Suprapubic skin (tissue), 4 donors: ENCODE results near the gene SLC38A10. TPM values are rescaled to one million over a fixed set of nuclear protein-coding genes. Genes with fewer than 3 reads are reported as not detected.

Experiments
- DNase-seq, 2 donors: peaks; one replicate each; pipeline ENCODE4 v3.0.0-alpha.2; 2019; ENCODE audit warnings: low spot score in 2 of 2
- H3K27ac ChIP-seq: fragments of 200-600 bp; sonication (generic); one replicate; pipeline ENCODE4 v1.5.1; 2019
- H3K27me3 ChIP-seq: fragments of 200-600 bp; sonication (generic); one replicate; pipeline ENCODE4 v1.5.1; 2019
- H3K36me3 ChIP-seq: fragments of 200-600 bp; sonication (generic); one replicate; pipeline ENCODE4 v1.5.1; 2019
- H3K4me1 ChIP-seq: fragments of 200-600 bp; sonication (generic); one replicate; pipeline ENCODE4 v1.5.1; 2019
- H3K4me3 ChIP-seq: fragments of 200-600 bp; sonication (generic); one replicate; pipeline ENCODE4 v1.5.1; 2019; ENCODE audit warnings: mild to moderate bottlenecking
- H3K9me3 ChIP-seq: fragments of 200-600 bp; sonication (generic); one replicate; pipeline ENCODE4 v1.5.1; 2019
- EP300 ChIP-seq: sonication (generic); formaldehyde crosslinking; IDR thresholded peaks from one replicate; pipeline ENCODE4 v1.6.1; 2017; ENCODE audit warnings: antibody characterized with exemption
- POLR2A ChIP-seq, 2 donors: fragments of 450-650 bp; IDR thresholded peaks; one replicate each; pipeline ENCODE4 v1.6.1; 2017; ENCODE audit warnings: antibody characterized with exemption in 2 of 2, mild to moderate bottlenecking in 2 of 2, moderate library complexity in 2 of 2
- POLR2AphosphoS5 ChIP-seq, 3 donors: sonication (generic); formaldehyde crosslinking; IDR thresholded peaks; one replicate each; pipeline ENCODE4 v1.6.1; 2017; ENCODE audit warnings: antibody characterized with exemption in 3 of 3
- WGBS: methylation state at CpG from one replicate; pipeline ENCODE4 v1.1.5; 2018; 5-methylcytosine and 5-hydroxymethylcytosine counted together
- total RNA-seq, 4 donors: library from RNA; depleted of rRNA; stranded (reverse); fragments of >200 nt; gene quantifications; one replicate each; pipeline ENCODE4 v1.1.0, GENCODE V29; 2016
- TF ChIP-seq, protein P1 (sequence below), 2 donors: fragments of 200-600 bp in 1 of 2; fragments of 450-650 bp in 1 of 2; sonication (generic) in 1 of 2; IDR thresholded peaks; one replicate each; pipeline ENCODE4 v1.5.1; 2016 to 2019; ENCODE audit warnings: antibody characterized with exemption in 2 of 2, mild to moderate bottlenecking in 1 of 2, moderate library complexity in 1 of 2

Gene SLC38A10
- total RNA-seq, 4 donors from 2014 or later = 48.5 to 84.9 (median 69.4) TPM

DNA sequence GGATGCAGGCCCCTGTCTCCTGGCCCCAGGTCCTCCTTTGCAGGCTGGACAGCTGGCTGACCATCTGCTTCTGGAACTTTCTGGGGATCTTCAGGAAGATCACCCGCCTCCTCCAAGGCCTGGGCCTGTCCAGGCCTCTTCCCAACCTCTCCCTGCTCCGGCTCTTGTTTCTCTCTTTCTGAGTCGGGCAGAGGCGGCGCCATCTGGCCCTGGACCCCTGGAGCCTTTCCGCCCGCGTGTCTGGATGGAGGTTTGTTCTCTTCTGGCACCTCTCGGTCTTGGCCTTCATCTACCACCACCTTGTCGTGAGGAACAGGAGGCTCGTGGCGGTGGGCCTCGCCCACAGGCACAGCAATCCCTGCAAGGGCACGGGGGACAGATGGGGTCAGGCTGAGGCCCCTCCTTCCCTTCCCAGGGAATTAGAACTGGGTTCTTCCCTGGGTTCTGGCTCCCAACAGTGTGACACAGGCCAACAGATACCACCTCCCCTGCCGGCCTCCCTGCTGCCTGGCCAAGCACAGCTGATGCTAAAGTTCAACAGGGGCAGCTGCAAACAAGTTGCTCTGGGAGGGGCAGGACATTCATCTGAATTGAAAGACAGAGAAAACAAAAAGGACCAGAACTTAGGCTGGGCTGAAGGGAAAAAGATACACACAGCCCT is 42.7 kb downstream of the SLC38A10 start:
- DNase-seq = no peak
- 77% methylated on average over 10 of the region's 15 CpGs for WGBS
- Histone ChIP-seq H3K9me3 (no peaks in the 10 kb centered on the region), H3K36me3 (peaks cover 27% of the 10 kb centered on the region), H3K27me3 (no peaks in the 10 kb centered on the region), H3K4me1 (peaks cover 33% of the 10 kb centered on the region), H3K27ac (no peak overlapping the region), H3K4me3 (no peak overlapping the region)
- TF ChIP-seq POLR2A (IDR thresholded peaks at IDR 0.05) = no peak
- TF ChIP-seq, protein P1, sequence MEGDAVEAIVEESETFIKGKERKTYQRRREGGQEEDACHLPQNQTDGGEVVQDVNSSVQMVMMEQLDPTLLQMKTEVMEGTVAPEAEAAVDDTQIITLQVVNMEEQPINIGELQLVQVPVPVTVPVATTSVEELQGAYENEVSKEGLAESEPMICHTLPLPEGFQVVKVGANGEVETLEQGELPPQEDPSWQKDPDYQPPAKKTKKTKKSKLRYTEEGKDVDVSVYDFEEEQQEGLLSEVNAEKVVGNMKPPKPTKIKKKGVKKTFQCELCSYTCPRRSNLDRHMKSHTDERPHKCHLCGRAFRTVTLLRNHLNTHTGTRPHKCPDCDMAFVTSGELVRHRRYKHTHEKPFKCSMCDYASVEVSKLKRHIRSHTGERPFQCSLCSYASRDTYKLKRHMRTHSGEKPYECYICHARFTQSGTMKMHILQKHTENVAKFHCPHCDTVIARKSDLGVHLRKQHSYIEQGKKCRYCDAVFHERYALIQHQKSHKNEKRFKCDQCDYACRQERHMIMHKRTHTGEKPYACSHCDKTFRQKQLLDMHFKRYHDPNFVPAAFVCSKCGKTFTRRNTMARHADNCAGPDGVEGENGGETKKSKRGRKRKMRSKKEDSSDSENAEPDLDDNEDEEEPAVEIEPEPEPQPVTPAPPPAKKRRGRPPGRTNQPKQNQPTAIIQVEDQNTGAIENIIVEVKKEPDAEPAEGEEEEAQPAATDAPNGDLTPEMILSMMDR (IDR thresholded peaks at IDR 0.05) = no peak
- TF ChIP-seq POLR2AphosphoS5 (IDR thresholded peaks at IDR 0.05) = no peak
- TF ChIP-seq EP300 = no peak

DNA sequence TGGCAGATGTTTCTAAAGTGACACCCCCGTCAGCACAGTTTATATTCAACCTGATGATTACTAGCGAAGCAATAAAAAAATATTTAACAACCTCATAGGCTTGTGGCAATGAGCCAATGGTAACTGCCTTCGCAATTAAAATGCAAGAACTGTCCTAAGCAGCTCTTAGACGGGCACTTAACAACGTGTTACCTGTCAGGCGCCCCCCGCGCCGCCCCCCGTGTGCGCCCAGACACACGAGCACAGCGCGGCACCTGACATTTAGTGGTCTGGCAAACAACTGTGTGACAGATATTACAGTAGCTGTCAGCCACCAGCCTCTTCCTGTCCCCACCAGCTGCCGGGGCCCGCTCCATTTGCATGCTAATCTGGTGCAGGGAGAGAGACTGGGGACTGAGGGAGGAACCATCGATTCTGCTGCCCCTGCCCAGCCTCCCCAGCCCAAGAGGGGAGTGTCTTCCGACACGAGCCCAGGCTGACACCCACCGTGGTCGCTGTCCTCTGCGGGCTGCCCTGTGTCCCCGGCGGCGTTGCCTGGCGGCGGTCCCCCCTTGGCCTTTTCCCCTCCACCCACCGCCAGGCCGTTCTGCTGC is 43.3 kb downstream of the SLC38A10 start:
- Histone ChIP-seq H3K9me3 (no peaks in the 10 kb centered on the region), H3K27ac (no peak overlapping the region), H3K27me3 (no peaks in the 10 kb centered on the region), H3K4me1 (peaks cover 33% of the 10 kb centered on the region), H3K4me3 (no peak overlapping the region), H3K36me3 (peaks cover 29% of the 10 kb centered on the region)
- TF ChIP-seq, protein P1 (IDR thresholded peaks at IDR 0.05) = no peak
- no peak for DNase-seq
- 74% methylated on average over 28 of the region's 29 CpGs for WGBS

DNA sequence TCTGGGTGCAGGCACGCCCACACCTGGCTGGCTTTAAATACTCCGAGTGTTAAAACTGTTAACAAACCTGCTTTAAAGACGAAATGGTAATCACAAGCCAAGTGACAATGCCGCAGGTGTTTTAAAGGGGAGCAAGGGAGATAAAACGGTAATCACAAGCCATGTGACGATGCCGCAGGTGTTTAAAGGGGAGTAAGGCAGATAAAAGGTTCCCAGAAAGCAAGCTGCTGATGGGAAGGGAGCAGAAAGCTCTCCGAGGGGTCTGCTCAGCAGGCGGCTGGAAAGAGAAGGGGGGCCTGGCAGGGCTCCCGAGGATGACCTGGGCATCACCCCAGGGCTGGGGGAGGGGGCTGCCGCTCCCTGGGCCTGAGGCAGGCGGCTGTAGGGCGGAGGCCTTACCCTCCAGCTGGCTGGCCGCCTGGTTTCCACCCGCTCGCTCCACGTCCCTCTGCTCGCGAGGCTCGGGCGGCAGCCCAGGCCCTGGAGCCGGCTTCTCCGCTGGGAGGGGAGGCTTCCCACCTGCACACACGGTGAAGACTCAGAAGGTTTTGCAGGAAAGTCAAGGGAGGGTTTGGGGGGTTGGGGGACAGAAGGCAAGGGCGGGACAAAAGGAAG is 43.9 kb downstream of the SLC38A10 start:
- H3K4me3 ChIP-seq = no peak overlapping the region
- no peak for DNase-seq
- TF ChIP-seq EP300 (no peak), POLR2AphosphoS5 (IDR thresholded peaks at IDR 0.05) (no peak), POLR2A (IDR thresholded peaks at IDR 0.05) (no peak)
- TF ChIP-seq, protein P1 (IDR thresholded peaks at IDR 0.05) = no peak
- no peaks in the 10 kb centered on the region for H3K27me3 ChIP-seq
- H3K4me1 ChIP-seq = peaks cover 32% of the 10 kb centered on the region
- H3K36me3 ChIP-seq = peaks cover 33% of the 10 kb centered on the region
- 59% methylated on average over 25 of the region's 25 CpGs for WGBS
- H3K27ac ChIP-seq = no peak overlapping the region
- H3K9me3 ChIP-seq = no peaks in the 10 kb centered on the region

DNA sequence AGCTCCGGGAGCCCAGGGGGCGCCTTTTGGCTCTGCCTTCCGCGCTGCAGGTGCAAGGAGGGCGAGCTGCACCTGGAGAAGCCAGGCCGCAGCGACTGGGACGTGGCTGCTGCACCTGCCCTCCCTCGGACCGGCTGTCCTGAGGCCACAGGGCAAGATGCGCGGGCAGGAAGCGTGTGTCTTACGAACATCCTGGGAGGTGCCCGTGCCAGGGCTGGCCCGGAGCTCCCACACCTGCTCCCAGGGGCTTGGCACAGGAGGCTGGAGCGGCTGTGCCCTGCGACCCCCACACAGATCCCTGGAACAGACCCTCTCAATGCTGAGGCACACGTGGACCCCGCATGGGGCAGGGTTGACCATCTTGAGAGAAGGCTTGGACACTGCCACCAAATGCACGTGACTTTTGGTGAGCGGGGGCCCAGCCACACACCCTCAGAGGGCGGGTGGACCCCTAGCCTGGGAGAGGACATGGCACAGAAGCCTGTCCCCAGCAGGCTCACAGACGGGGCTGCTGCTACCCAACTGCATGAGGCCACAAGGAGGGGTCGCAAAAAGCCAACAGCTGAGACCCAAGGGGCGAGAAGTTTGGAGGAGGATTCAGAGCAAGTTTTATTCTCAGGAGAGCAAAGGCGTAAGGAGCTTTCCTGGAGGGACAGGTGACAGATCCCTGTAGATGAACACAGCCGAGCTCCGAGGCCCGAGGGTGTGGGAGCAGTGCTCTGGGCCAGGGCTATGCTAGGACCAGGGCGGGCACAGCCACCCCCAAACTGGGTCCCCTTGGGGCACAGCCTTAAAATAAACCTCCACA is 44.6 kb downstream of the SLC38A10 start:
- WGBS = 65% methylated on average over 7 of the region's 31 CpGs
- Histone ChIP-seq H3K27ac (no peak overlapping the region), H3K4me1 (peaks cover 25% of the 10 kb centered on the region), H3K27me3 (no peaks in the 10 kb centered on the region), H3K4me3 (no peak overlapping the region), H3K36me3 (peaks cover 33% of the 10 kb centered on the region), H3K9me3 (no peaks in the 10 kb centered on the region)
- TF ChIP-seq EP300 (no peak), POLR2AphosphoS5 (IDR thresholded peaks at IDR 0.05) (no peak), POLR2A (IDR thresholded peaks at IDR 0.05) (no peak)
- TF ChIP-seq, protein P1 (IDR thresholded peaks at IDR 0.05) = no peak
- DNase-seq = no peak
